IMR-90 (cell line): ENCODE measurements around the gene FBXO34. TPM values are rescaled to one million over a fixed set of nuclear protein-coding genes. Genes with fewer than 3 reads are reported as not detected.

Experiments used
- ATAC-seq: fragments of 200-7000 bp; cut with Tn5 transposase; 2 replicates; pipeline ENCODE4 v1.9.1; 2020; ENCODE audit warnings: low read depth, mild to moderate bottlenecking, moderate library complexity
- BruUV-seq: library from RNA; stranded (reverse); fragments of 400-500 nt; replicated peaks from 2 replicates; lab custom pipeline; 2021; lab: Mats Ljungman, UMichigan
- CTCF ChIA-PET: fragments of 300-600 bp; formaldehyde crosslinking; extraction: SDS; loops from one replicate; lab custom pipeline; 2021; ENCODE audit warnings: antibody characterized with exemption; lab: Yijun Ruan, JAX
- POLR2A ChIA-PET: fragments of 300-600 bp; sonication (Branson Sonifier 250); formaldehyde crosslinking; loops from one replicate; lab custom pipeline; 2022; ENCODE audit warnings: antibody characterized with exemption; ENCODE audit not compliant: unreplicated experiment; lab: Charles Lee
- DNase-seq: peaks from one replicate; pipeline ENCODE4 v3.0.0; 2013
- H2AFZ ChIP-seq: replicated peaks from 2 replicates; pipeline ENCODE3; 2013; ENCODE audit warnings: low read length, mild to moderate bottlenecking; ENCODE audit not compliant: poor library complexity
- H2AK5ac ChIP-seq: 2 replicates; pipeline ENCODE4 v1.6.1; 2013; ENCODE audit warnings: low read depth, low read length, inconsistent platforms
- H2AK9ac ChIP-seq: replicated peaks from 2 replicates; pipeline ENCODE3; 2013; ENCODE audit warnings: mild to moderate bottlenecking, low read depth, low read length, moderate library complexity; ENCODE audit not compliant: poor library complexity
- H2BK120ac ChIP-seq: 2 replicates; pipeline ENCODE4 v1.6.1; 2013; ENCODE audit warnings: low read depth, low read length, inconsistent platforms
- H2BK15ac ChIP-seq: 3 replicates; pipeline ENCODE4 v1.6.1; 2013; ENCODE audit warnings: low read depth, low read length, inconsistent platforms
- H2BK20ac ChIP-seq: 2 replicates; pipeline ENCODE4 v1.6.1; 2013; ENCODE audit warnings: low read depth, mild to moderate bottlenecking, inconsistent platforms, low read length, moderate library complexity
- H2BK5ac ChIP-seq: 2 replicates; pipeline ENCODE4 v1.6.1; 2013; ENCODE audit warnings: mild to moderate bottlenecking, low read depth, low read length, inconsistent platforms; ENCODE audit not compliant: poor library complexity, severe bottlenecking
- H3K14ac ChIP-seq: replicated peaks from 2 replicates; pipeline ENCODE4 v1.6.1; 2013; ENCODE audit warnings: low read depth, low read length, inconsistent platforms
- H3K18ac ChIP-seq: 2 replicates; pipeline ENCODE4 v1.6.1; 2013; ENCODE audit warnings: low read depth, low read length, control low read depth
- H3K23ac ChIP-seq: 2 replicates; pipeline ENCODE4 v1.6.1; 2013; ENCODE audit warnings: low read depth, low read length, inconsistent platforms
- H3K27ac ChIP-seq: 2 replicates; pipeline ENCODE4 v1.5.1; 2013; ENCODE audit warnings: mild to moderate bottlenecking, control low read depth, low read length; ENCODE audit not compliant: insufficient read depth
- H3K27me3 ChIP-seq: 2 replicates; pipeline ENCODE4 v1.6.1; 2013; ENCODE audit warnings: low read length; ENCODE audit not compliant: control insufficient read depth, insufficient read depth
- H3K36me3 ChIP-seq: 2 replicates; pipeline ENCODE4 v1.6.1; 2013; ENCODE audit warnings: low read length, mixed read lengths; ENCODE audit not compliant: control insufficient read depth, insufficient read depth
- H3K4ac ChIP-seq: 2 replicates; pipeline ENCODE4 v1.6.1; 2013; ENCODE audit warnings: low read depth, low read length, inconsistent platforms
- H3K4me1 ChIP-seq: 2 replicates; pipeline ENCODE4 v1.6.1; 2013; ENCODE audit warnings: low read length, mixed read lengths; ENCODE audit not compliant: control insufficient read depth, insufficient read depth
- H3K4me2 ChIP-seq: 2 replicates; pipeline ENCODE4 v1.6.1; 2013; ENCODE audit warnings: low read depth, mild to moderate bottlenecking, control low read depth, low read length, moderate library complexity
- H3K4me3 ChIP-seq: 2 replicates; pipeline ENCODE4 v1.5.1; 2013; ENCODE audit warnings: low read depth, mild to moderate bottlenecking, control low read depth, low read length, moderate library complexity; ENCODE audit not compliant: insufficient read depth
- H3K56ac ChIP-seq: 2 replicates; pipeline ENCODE4 v1.6.1; 2013; ENCODE audit warnings: low read length, inconsistent platforms; ENCODE audit not compliant: insufficient read depth; ENCODE audit errors: extremely low read depth
- H3K79me1 ChIP-seq, 2 experiments: 2 replicates each; pipeline ENCODE4 v1.6.1; 2013; ENCODE audit warnings: low read length in 2 of 2, inconsistent platforms in 1 of 2, low read depth in 1 of 2
- H3K9ac ChIP-seq: 2 replicates; pipeline ENCODE4 v1.6.1; 2013; ENCODE audit warnings: low read depth, low read length, control low read depth
- H3K9me1 ChIP-seq: 2 replicates; pipeline ENCODE4 v1.6.1; 2013; ENCODE audit warnings: low read length, inconsistent platforms; ENCODE audit not compliant: insufficient read depth
- H3K9me3 ChIP-seq: 2 replicates; pipeline ENCODE4 v1.6.1; 2013; ENCODE audit warnings: low read length; ENCODE audit not compliant: control insufficient read depth, insufficient read depth
- H4K20me1 ChIP-seq: 2 replicates; pipeline ENCODE4 v1.6.1; 2013; ENCODE audit warnings: low read length, inconsistent platforms; ENCODE audit not compliant: insufficient read depth
- H4K5ac ChIP-seq: 2 replicates; pipeline ENCODE4 v1.6.1; 2013; ENCODE audit warnings: mild to moderate bottlenecking, low read depth, low read length, control low read depth
- H4K8ac ChIP-seq, 2 experiments: 2 replicates each; pipeline ENCODE4 v1.6.1; 2013; ENCODE audit warnings: low read depth in 2 of 2, low read length in 2 of 2, control low read depth in 1 of 2, inconsistent platforms in 1 of 2
- H4K91ac ChIP-seq: 2 replicates; pipeline ENCODE4 v1.6.1; 2013; ENCODE audit warnings: low read depth, low read length, inconsistent platforms; ENCODE audit not compliant: insufficient read depth
- MAFK ChIP-seq: IDR thresholded peaks from 2 replicates; pipeline ENCODE4 v1.6.1; 2012; ENCODE audit warnings: low read depth, low read length, improper control_type of control experiment
- MXI1 ChIP-seq: IDR thresholded peaks from 2 replicates; pipeline ENCODE4 v1.6.1; 2012; ENCODE audit warnings: low read depth, mild to moderate bottlenecking, low read length, moderate library complexity, borderline replicate concordance
- WGBS, 2 experiments: methylation state at CpG; one replicate each; pipeline versions ENCODE4 v1.1.5 to v1.1.7; 2013; ENCODE audit warnings: missing lambda C conversion rate in 2 of 2; ENCODE audit not compliant: insufficient read length in 1 of 2; ENCODE audit errors: extremely low coverage in 2 of 2; 5-methylcytosine and 5-hydroxymethylcytosine counted together
- dilution Hi-C: fragments of 300-500 bp; cut with HindIII; formaldehyde crosslinking; loops from one replicate; pipeline ENCODE4 v1.14.3; 2018; ENCODE audit warnings: low sequenced_read_pairs; ENCODE audit not compliant: unreplicated experiment
- in situ Hi-C: fragments of 300-500 bp; cut with MboI; formaldehyde crosslinking; loops from 3 replicates; pipeline ENCODE4 v1.14.3; 2019; ENCODE audit warnings: low sequenced_read_pairs, inconsistent platforms, mixed read lengths
- intact Hi-C: fragments of 100-400 bp; cut with micrococcal nuclease; formaldehyde crosslinking; loops from 2 replicates; pipeline ENCODE4 v1.10.0; 2022
- polyA plus RNA-seq, 3 experiments: library from polyadenylated mRNA; depleted of rRNA; stranded (reverse); fragments of >200 nt; gene quantifications; 2 replicates each; pipeline ENCODE4 v1.2.3, GENCODE V29; 2012; ENCODE audit warnings: low replicate concordance in 1 of 3
- total RNA-seq: library from RNA; depleted of rRNA; stranded (reverse); fragments of >200 nt; gene quantifications from 2 replicates; pipeline ENCODE4 v1.2.3, GENCODE V29; 2012

The FBXO34 gene
- total and polyA plus RNA-seq, 2 of the 4 experiments (the other 2 are of a cell fraction) = 15.4 to 35.1 TPM

DNA sequence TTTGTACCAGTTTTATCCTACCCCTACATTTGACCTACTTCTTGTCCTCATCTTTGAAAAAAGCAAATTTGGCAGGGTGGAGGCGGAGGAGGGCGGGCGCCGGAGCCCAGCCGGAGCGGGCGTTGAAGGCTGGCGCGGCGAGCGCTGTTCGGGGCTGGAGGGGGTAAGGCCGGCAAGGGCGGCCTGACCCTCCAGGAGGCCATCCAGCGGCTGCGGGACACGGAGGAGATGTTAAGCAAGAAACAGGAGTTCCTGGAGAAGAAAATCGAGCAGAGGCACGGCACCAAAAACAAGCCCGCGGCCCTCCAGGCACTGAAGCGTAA is 27.2 kb downstream of the FBXO34 start:
- no peak overlapping the region for H3K9ac ChIP-seq
- no TSS peak for BruUV-seq
- no peak overlapping the region for H3K56ac ChIP-seq
- H4K20me1 ChIP-seq = peaks cover 27% of the 10 kb centered on the region; the same call in 1 of the 2 replicates
- H2AFZ ChIP-seq = no peak overlapping the region
- no peak overlapping the region for H4K8ac ChIP-seq
- no peak overlapping the region for H3K14ac ChIP-seq
- H2AK9ac ChIP-seq = no peak overlapping the region
- H3K9me1 ChIP-seq = peaks cover 5% of the 10 kb centered on the region; the same call in 1 of the 2 replicates
- H2BK20ac ChIP-seq = no peak overlapping the region
- dilution Hi-C loops = no loop called here
- no peak overlapping the region for H2BK120ac ChIP-seq
- ATAC-seq = no peak
- no peak overlapping the region for H3K4me2 ChIP-seq
- in situ Hi-C loops = no loop called here
- no peak for DNase-seq
- WGBS, 2 experiments = 97% methylated on average over 7 of the region's 22 CpGs; no CpG with 5 or more reads in 1 of the 2 experiments
- peaks cover 6% of the 10 kb centered on the region for H3K36me3 ChIP-seq
- H4K5ac ChIP-seq = no peak overlapping the region
- H4K91ac ChIP-seq = no peak overlapping the region
- ChIA-PET CTCF (interaction anchor here (0.6 kb wide), 1 partner anchor 20 kb away, joined by 3 read pairs; no protein-coding TSS in a partner anchor), POLR2A (no interaction called here)
- no peak overlapping the region for H3K23ac ChIP-seq
- no peak overlapping the region for H2AK5ac ChIP-seq
- no peak overlapping the region for H3K27ac ChIP-seq
- no peak overlapping the region for H3K18ac ChIP-seq
- no peak overlapping the region for H3K4me3 ChIP-seq
- intact Hi-C loops = no loop called here
- H3K4me1 ChIP-seq = peaks cover 4% of the 10 kb centered on the region; the same call in 1 of the 2 replicates
- H2BK5ac ChIP-seq = no peak overlapping the region
- H3K9me3 ChIP-seq = no peaks in the 10 kb centered on the region
- peaks cover 35 to 57% of the 10 kb centered on the region in 2 experiments for H3K79me1 ChIP-seq
- no peak for TF ChIP-seq MAFK
- no peak for TF ChIP-seq MXI1
- H3K27me3 ChIP-seq = no peaks in the 10 kb centered on the region
- H2BK15ac ChIP-seq = no peak overlapping the region
- no peak overlapping the region for H3K4ac ChIP-seq
